Mesenchymal stem cell (in vitro differentiated cells and primary cell): ENCODE results near the gene SUGCT.
A peak's percentile ranks its signal among the peaks of the same experiment; 100 is the strongest.

Experiments used
- DNase-seq: peaks from one replicate; pipeline ENCODE4 v3.0.0-alpha.2; 2013
- H2AFZ ChIP-seq: one replicate; pipeline ENCODE4 v1.6.1; 2013; ENCODE audit warnings: low read depth, mild to moderate bottlenecking, control low read depth, inconsistent platforms, low read length, moderate library complexity
- H2AK5ac ChIP-seq: 2 replicates; pipeline ENCODE4 v1.6.1; 2013; ENCODE audit warnings: low read length, moderate library complexity, mild to moderate bottlenecking, inconsistent platforms; ENCODE audit not compliant: severe bottlenecking
- H2BK120ac ChIP-seq: one replicate; pipeline ENCODE4 v1.6.1; 2013; ENCODE audit warnings: low read depth, mild to moderate bottlenecking, inconsistent platforms, low read length, moderate library complexity
- H2BK12ac ChIP-seq, 2 experiments: one replicate each; pipeline ENCODE4 v1.6.1; 2013; ENCODE audit warnings: inconsistent platforms in 2 of 2, low read length in 2 of 2, mild to moderate bottlenecking in 2 of 2, moderate library complexity in 2 of 2, control low read depth in 1 of 2
- H2BK15ac ChIP-seq: one replicate; pipeline ENCODE4 v1.6.1; 2013; ENCODE audit warnings: mild to moderate bottlenecking, low read depth, inconsistent platforms; ENCODE audit not compliant: poor library complexity, severe bottlenecking
- H2BK5ac ChIP-seq: 2 replicates; pipeline ENCODE4 v1.6.1; 2013; ENCODE audit warnings: low read depth, mild to moderate bottlenecking, low read length, control low read depth, inconsistent platforms; ENCODE audit not compliant: poor library complexity, severe bottlenecking
- H3K14ac ChIP-seq, 2 experiments: one replicate each; pipeline ENCODE4 v1.6.1; 2013; ENCODE audit warnings: inconsistent platforms in 2 of 2, low read length in 2 of 2, control low read depth in 1 of 2, mild to moderate bottlenecking in 1 of 2, moderate library complexity in 1 of 2
- H3K18ac ChIP-seq, 2 experiments: one replicate each; pipeline ENCODE4 v1.6.1; 2013; ENCODE audit warnings: inconsistent platforms in 2 of 2, low read length in 2 of 2, control low read depth in 1 of 2, low read depth in 1 of 2, mild to moderate bottlenecking in 1 of 2
- H3K23ac ChIP-seq, 2 experiments: one replicate each; pipeline ENCODE4 v1.6.1; 2013; ENCODE audit warnings: inconsistent platforms in 2 of 2, low read length in 2 of 2, mild to moderate bottlenecking in 2 of 2, moderate library complexity in 2 of 2, control low read depth in 1 of 2
- H3K27ac ChIP-seq: 2 replicates; pipeline ENCODE4 v1.5.1; 2013; ENCODE audit warnings: mild to moderate bottlenecking, moderate library complexity, low read length, control low read depth, inconsistent platforms; ENCODE audit not compliant: poor library complexity, severe bottlenecking
- H3K27me3 ChIP-seq, 2 experiments: 2 replicates each; pipeline versions ENCODE4 v1.6.1 to v1.7.0; 2013; ENCODE audit warnings: low read length in 2 of 2, mild to moderate bottlenecking in 2 of 2, moderate library complexity in 2 of 2, control low read depth in 1 of 2, inconsistent platforms in 1 of 2; ENCODE audit not compliant: control insufficient read depth in 1 of 2, insufficient read depth in 1 of 2
- H3K36me3 ChIP-seq, 2 experiments: 2 replicates each; pipeline versions ENCODE4 v1.6.1 to v1.7.0; 2013; ENCODE audit warnings: low read length in 2 of 2, control low read depth in 1 of 2, inconsistent platforms in 1 of 2, low read depth in 1 of 2, mild to moderate bottlenecking in 1 of 2; ENCODE audit not compliant: insufficient read depth in 2 of 2, control insufficient read depth in 1 of 2
- H3K4ac ChIP-seq, 2 experiments: one replicate each; pipeline ENCODE4 v1.6.1; 2013; ENCODE audit warnings: inconsistent platforms in 2 of 2, low read length in 2 of 2, mild to moderate bottlenecking in 2 of 2, moderate library complexity in 2 of 2, control low read depth in 1 of 2, low read depth in 1 of 2
- H3K4me1 ChIP-seq: 2 replicates; pipeline ENCODE4 v1.6.1; 2013; ENCODE audit warnings: low read depth, low read length, control low read depth; ENCODE audit not compliant: control insufficient read depth, insufficient read depth
- H3K4me2 ChIP-seq: 2 replicates; pipeline ENCODE4 v1.6.1; 2013; ENCODE audit warnings: low read length, mild to moderate bottlenecking, inconsistent platforms; ENCODE audit not compliant: poor library complexity, severe bottlenecking
- H3K4me3 ChIP-seq, 2 experiments: 2 replicates each; pipeline versions ENCODE4 v1.5.1 to v1.7.0; 2013; ENCODE audit warnings: low read length in 2 of 2, mild to moderate bottlenecking in 2 of 2, control low read depth in 1 of 2, low read depth in 1 of 2; ENCODE audit not compliant: insufficient read depth in 1 of 2
- H3K79me1 ChIP-seq: replicated peaks from 2 replicates; pipeline ENCODE4 v1.6.1; 2013; ENCODE audit warnings: mild to moderate bottlenecking, control low read depth, low read length, inconsistent platforms; ENCODE audit not compliant: poor library complexity, severe bottlenecking
- H3K9ac ChIP-seq: 2 replicates; pipeline ENCODE4 v1.7.0; 2013; ENCODE audit warnings: mild to moderate bottlenecking, low read length, moderate library complexity
- H3K9me3 ChIP-seq: 2 replicates; pipeline ENCODE4 v1.7.0; 2013; ENCODE audit warnings: mild to moderate bottlenecking, low read length; ENCODE audit not compliant: control insufficient read depth
- H4K8ac ChIP-seq: one replicate; pipeline ENCODE4 v1.6.1; 2013; ENCODE audit warnings: inconsistent platforms, mild to moderate bottlenecking, low read length, moderate library complexity
- H4K91ac ChIP-seq: one replicate; pipeline ENCODE4 v1.6.1; 2013; ENCODE audit warnings: mild to moderate bottlenecking, low read length, inconsistent platforms
- WGBS: methylation state at CpG from one replicate; pipeline ENCODE4 v1.1.7; 2013; ENCODE audit warnings: mixed read lengths; 5-methylcytosine and 5-hydroxymethylcytosine counted together

SUGCT gene

DNA sequence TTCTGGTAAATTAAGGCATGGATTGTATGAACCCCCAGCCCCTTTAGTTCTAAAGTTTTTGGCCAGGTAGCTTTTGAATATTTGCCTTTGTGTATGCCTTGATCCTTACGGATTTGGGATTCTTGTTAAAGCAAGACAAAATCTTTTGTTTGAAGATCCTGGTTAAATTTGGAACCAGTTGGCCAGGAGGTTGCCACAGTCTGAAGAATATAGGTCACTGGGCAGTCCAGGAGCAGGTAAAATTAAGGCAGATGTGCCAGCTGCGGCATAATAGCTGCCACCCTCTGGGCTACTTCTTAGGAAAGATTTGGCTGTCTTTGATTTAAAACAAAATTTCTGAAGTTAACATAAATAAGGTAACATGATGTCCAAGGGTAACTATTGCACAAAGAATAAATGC lies 192.3 kb downstream of the SUGCT start:
- Histone ChIP-seq H3K36me3 (no peaks in the 10 kb centered on the region), H2BK120ac (no peak overlapping the region), H3K4me2 (no peak overlapping the region), H3K4me3 (no peak overlapping the region), H2AFZ (no peak overlapping the region), H2BK12ac (no peak overlapping the region), H3K27me3 (no peaks in the 10 kb centered on the region), H3K4ac (no peak overlapping the region), H4K91ac (no peak overlapping the region), H3K18ac (no peak overlapping the region), H3K9ac (peak overlapping the region; percentile 66), H3K23ac (no peak overlapping the region), H4K8ac (no peak overlapping the region), H3K14ac (no peak overlapping the region), H3K79me1 (no peaks in the 10 kb centered on the region), H2AK5ac (no peak overlapping the region), H2BK15ac (no peak overlapping the region), H2BK5ac (no peak overlapping the region), H3K4me1 (no peaks in the 10 kb centered on the region), H3K27ac (no peak overlapping the region), H3K9me3 (no peaks in the 10 kb centered on the region)
- DNase-seq = no peak
- 90% methylated on average over 1 of the region's 2 CpGs for WGBS

DNA sequence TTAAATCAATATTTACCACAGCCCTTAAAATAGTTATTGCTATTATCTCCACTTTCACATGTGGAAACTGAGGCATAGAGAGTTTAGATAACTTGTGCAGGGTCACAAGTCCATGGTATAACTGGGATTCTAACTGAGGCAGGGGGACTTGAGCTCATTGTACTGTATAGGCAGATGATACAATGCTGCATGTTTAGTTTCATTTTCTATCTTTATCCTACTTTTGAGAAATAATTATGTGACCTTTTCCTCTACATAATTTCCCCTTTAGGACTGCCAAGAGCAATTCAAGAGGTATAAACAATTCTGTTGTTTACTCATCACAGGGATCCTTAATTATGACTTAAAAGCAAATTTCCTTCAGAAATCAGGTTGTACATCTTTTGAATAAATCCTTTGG lies 193.1 kb downstream of the SUGCT start:
- no peak overlapping the region for H4K8ac ChIP-seq
- no peak overlapping the region for H3K4me2 ChIP-seq
- no peak overlapping the region for H2AFZ ChIP-seq
- H3K14ac ChIP-seq = no peak overlapping the region
- no peak overlapping the region for H2AK5ac ChIP-seq
- H3K9me3 ChIP-seq = no peaks in the 10 kb centered on the region
- no peaks in the 10 kb centered on the region for H3K4me1 ChIP-seq
- no peak overlapping the region for H2BK120ac ChIP-seq
- H3K9ac ChIP-seq = peak overlapping the region; percentile 66
- no peak overlapping the region for H2BK12ac ChIP-seq
- no peak overlapping the region for H2BK5ac ChIP-seq
- H3K23ac ChIP-seq = no peak overlapping the region
- no peaks in the 10 kb centered on the region for H3K79me1 ChIP-seq
- no peak overlapping the region for H4K91ac ChIP-seq
- no peak overlapping the region for H2BK15ac ChIP-seq
- no peak overlapping the region for H3K4ac ChIP-seq
- peak; percentile 21 for DNase-seq
- no peaks in the 10 kb centered on the region for H3K27me3 ChIP-seq
- H3K36me3 ChIP-seq = no peaks in the 10 kb centered on the region
- peak overlapping the region in 1 of 2 experiments; percentile 45 for H3K4me3 ChIP-seq
- H3K18ac ChIP-seq = no peak overlapping the region
- no peak overlapping the region for H3K27ac ChIP-seq

DNA sequence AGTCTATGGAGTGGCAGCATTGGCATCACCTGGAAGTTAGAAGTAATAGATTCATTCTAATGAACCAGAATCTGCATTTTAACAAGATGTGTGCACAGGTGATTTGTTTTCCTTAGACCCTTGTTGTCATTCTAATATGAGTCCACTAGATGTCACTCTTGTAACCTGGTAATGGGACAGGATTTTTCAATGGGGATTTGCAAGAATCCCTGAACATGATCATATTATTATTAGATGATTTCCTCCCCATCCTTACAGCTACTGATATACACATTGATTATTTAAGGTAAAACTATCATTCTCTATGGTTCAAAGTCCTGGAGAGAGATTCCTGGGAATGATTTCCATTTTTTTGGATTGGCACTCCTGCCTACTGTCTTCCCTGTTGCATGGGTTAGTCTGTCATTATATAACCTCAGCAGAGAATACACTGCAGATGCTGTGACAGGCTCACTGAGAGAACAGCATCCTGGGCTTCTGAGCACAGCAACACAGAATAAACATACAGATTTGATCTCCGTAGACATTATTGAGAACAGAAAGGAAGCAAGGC lies 194.9 kb downstream of the SUGCT start:
- Histone ChIP-seq H2BK15ac (no peak overlapping the region), H4K91ac (no peak overlapping the region), H3K23ac (no peak overlapping the region), H3K9ac (peak overlapping the region; percentile 62), H3K27me3 (no peaks in the 10 kb centered on the region), H3K4me3 (no peak overlapping the region), H2BK120ac (no peak overlapping the region), H2AFZ (no peak overlapping the region), H3K4ac (no peak overlapping the region), H2AK5ac (no peak overlapping the region), H2BK12ac (no peak overlapping the region), H3K14ac (no peak overlapping the region), H3K4me2 (no peak overlapping the region), H3K27ac (no peak overlapping the region), H3K4me1 (no peaks in the 10 kb centered on the region), H3K9me3 (no peaks in the 10 kb centered on the region), H3K79me1 (no peaks in the 10 kb centered on the region), H3K18ac (peak overlapping the region in 1 of 2 experiments; percentile 8), H3K36me3 (no peaks in the 10 kb centered on the region), H4K8ac (no peak overlapping the region), H2BK5ac (no peak overlapping the region)
- WGBS = 27% methylated on average over 1 of the region's 1 CpG
- DNase-seq = peak; percentile 69

DNA sequence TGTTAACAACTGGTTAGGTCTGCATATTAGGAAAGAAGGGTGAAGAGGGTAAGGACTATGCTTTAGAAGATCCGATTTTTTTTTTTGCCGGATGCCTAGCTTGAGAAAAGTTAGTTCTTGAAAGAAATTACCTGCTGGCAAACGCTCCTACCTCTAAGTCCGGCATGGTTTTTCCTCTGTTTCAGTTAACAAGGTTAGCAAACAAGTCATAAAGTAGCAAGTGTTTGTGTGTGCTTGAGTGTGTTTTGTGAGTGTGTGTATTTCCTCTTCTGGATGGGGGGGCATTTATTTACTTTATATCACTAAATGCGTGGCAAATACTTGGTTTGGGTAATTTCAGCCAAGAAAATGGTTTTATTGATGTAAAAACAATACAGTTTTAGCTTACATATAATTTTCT lies 195.6 kb downstream of the SUGCT start:
- Histone ChIP-seq H2AFZ (no peak overlapping the region), H2BK120ac (no peak overlapping the region), H3K18ac (no peak overlapping the region), H2BK15ac (no peak overlapping the region), H3K4ac (no peak overlapping the region), H3K4me1 (no peaks in the 10 kb centered on the region), H3K14ac (no peak overlapping the region), H2BK5ac (no peak overlapping the region), H4K91ac (no peak overlapping the region), H3K4me2 (no peak overlapping the region), H3K27ac (no peak overlapping the region), H3K79me1 (no peaks in the 10 kb centered on the region), H3K4me3 (no peak overlapping the region), H3K9ac (peak overlapping the region; percentile 62), H3K27me3 (no peaks in the 10 kb centered on the region), H3K9me3 (no peaks in the 10 kb centered on the region), H3K36me3 (no peaks in the 10 kb centered on the region), H2BK12ac (no peak overlapping the region), H3K23ac (no peak overlapping the region), H2AK5ac (peak overlapping the region; percentile 27), H4K8ac (no peak overlapping the region)
- 97% methylated on average over 4 of the region's 5 CpGs for WGBS
- DNase-seq = no peak
